ENCODE results near the gene CHERP. TPM values are rescaled to one million over a fixed set of nuclear protein-coding genes. Genes with fewer than 3 reads are reported as not detected.
"Not testable (repeated sequence)": the region's sequence is repeated elsewhere in the genome, so short reads cannot be mapped to it uniquely, and the experiment has no call there.

Gene CHERP
- total and polyA plus RNA-seq, 2 donors (not counting 1 experiment from before 2014, with no cell fraction given) = 2.4 to 6.1 TPM

GRCh38 chr19:16473875-16474392 is 68.3 kb downstream of the CHERP start:
- Histone ChIP-seq H3K9me3 (ENCODE audit: control insufficient read depth, insufficient read depth, low read depth, low read length) (no peaks in the 10 kb centered on the region), H4K20me1 (ENCODE audit: control insufficient read depth, extremely low read depth, insufficient read depth, low read length) (no peaks in the 10 kb centered on the region), H3K4me2 (ENCODE audit: extremely low read depth, insufficient read depth, low read length) (no peak overlapping the region), H3K4me1 (ENCODE audit: control insufficient read depth, extremely low read depth, insufficient read depth, low read length) (peaks cover 11% of the 10 kb centered on the region), H3K9ac (ENCODE audit: insufficient read depth, low read length) (no peak overlapping the region), H3K27ac (ENCODE audit: insufficient read depth, low read length) (no peak overlapping the region), H3K27me3 (ENCODE audit: control insufficient read depth, insufficient read depth, low read length) (no peaks in the 10 kb centered on the region), H3K79me2 (ENCODE audit: control insufficient read depth, insufficient read depth, low read length) (peaks cover 23% of the 10 kb centered on the region), H3K4me3 (replicated peaks in 1 of 4; ENCODE audit: control extremely low read depth in 1 of 4, insufficient read depth in 1 of 4, low read depth in 3 of 4, low read length in 4 of 4) (no peak overlapping the region), H3K36me3 (ENCODE audit: control insufficient read depth, insufficient read depth, low read length) (no peaks in the 10 kb centered on the region), H2AFZ (ENCODE audit: low read length) (no peak overlapping the region)
- DNase-seq (ENCODE audit: low read depth in 2 of 2) = no peak
- TF ChIP-seq CTCF (conservative IDR thresholded peaks at IDR 0.05 in 1 of 2, IDR thresholded peaks at IDR 0.05 in 1 of 2; ENCODE audit: low read depth in 1 of 2, low read length in 2 of 2) (no peak), EZH2 (IDR thresholded peaks at IDR 0.05; ENCODE audit: low read length, missing control alignments) (no peak)

- Histone ChIP-seq H3K36me3 (ENCODE audit: control insufficient read depth, insufficient read depth, low read length) (no peaks in the 10 kb centered on the region), H3K27me3 (ENCODE audit: control insufficient read depth, insufficient read depth, low read length) (no peaks in the 10 kb centered on the region), H3K4me1 (ENCODE audit: control insufficient read depth, extremely low read depth, insufficient read depth, low read length) (peaks cover 11% of the 10 kb centered on the region), H3K79me2 (ENCODE audit: control insufficient read depth, insufficient read depth, low read length) (peaks cover 32% of the 10 kb centered on the region), H2AFZ (ENCODE audit: low read length) (no peak overlapping the region), H3K4me2 (ENCODE audit: extremely low read depth, insufficient read depth, low read length) (no peak overlapping the region), H3K9ac (ENCODE audit: insufficient read depth, low read length) (no peak overlapping the region), H4K20me1 (ENCODE audit: control insufficient read depth, extremely low read depth, insufficient read depth, low read length) (no peaks in the 10 kb centered on the region), H3K4me3 (replicated peaks in 1 of 4; ENCODE audit: control extremely low read depth in 1 of 4, insufficient read depth in 1 of 4, low read depth in 3 of 4, low read length in 4 of 4) (no peak overlapping the region), H3K9me3 (ENCODE audit: control insufficient read depth, insufficient read depth, low read depth, low read length) (no peaks in the 10 kb centered on the region), H3K27ac (ENCODE audit: insufficient read depth, low read length) (no peak overlapping the region)
- DNase-seq (ENCODE audit: low read depth in 2 of 2) = no peak
- TF ChIP-seq CTCF (conservative IDR thresholded peaks at IDR 0.05 in 1 of 2, IDR thresholded peaks at IDR 0.05 in 1 of 2; ENCODE audit: low read depth in 1 of 2, low read length in 2 of 2) (no peak), EZH2 (IDR thresholded peaks at IDR 0.05; ENCODE audit: low read length, missing control alignments) (no peak)
Observed at GRCh38 chr19:16472992-16473391, 69.2 kb downstream of the CHERP start.

GRCh38 chr19:16472559-16472899 is 69.7 kb downstream of the CHERP start:
- peaks cover 37% of the 10 kb centered on the region for H3K79me2 ChIP-seq (ENCODE audit: control insufficient read depth, insufficient read depth, low read length)
- H2AFZ ChIP-seq (ENCODE audit: low read length) = peak overlapping the region; percentile 91
- not testable (repeated sequence) for H3K9me3 ChIP-seq (ENCODE audit: control insufficient read depth, insufficient read depth, low read depth, low read length); H3K27me3 ChIP-seq (ENCODE audit: control insufficient read depth, insufficient read depth, low read length); H4K20me1 ChIP-seq (ENCODE audit: control insufficient read depth, extremely low read depth, insufficient read depth, low read length); DNase-seq (ENCODE audit: low read depth in 2 of 2); H3K36me3 ChIP-seq (ENCODE audit: control insufficient read depth, insufficient read depth, low read length)
- peak overlapping the region; percentile 83 for H3K9ac ChIP-seq (ENCODE audit: insufficient read depth, low read length)
- peak overlapping the region; percentile 97 for H3K4me2 ChIP-seq (ENCODE audit: extremely low read depth, insufficient read depth, low read length)
- peak overlapping the region; percentile 52 to 60 (median 55) for H3K4me3 ChIP-seq (replicated peaks in 1 of 4; ENCODE audit: control extremely low read depth in 1 of 4, insufficient read depth in 1 of 4, low read depth in 3 of 4, low read length in 4 of 4)
- peaks cover 11% of the 10 kb centered on the region for H3K4me1 ChIP-seq (ENCODE audit: control insufficient read depth, extremely low read depth, insufficient read depth, low read length)
- peak overlapping the region; percentile 93 for H3K27ac ChIP-seq (ENCODE audit: insufficient read depth, low read length)
